H1 (cell line): ENCODE data around the gene COPS2. TPM values are rescaled to one million over a fixed set of nuclear protein-coding genes. Genes with fewer than 3 reads are reported as not detected.

Source experiments
- EGR1 ChIP-seq: IDR thresholded peaks from 2 replicates; pipeline ENCODE4 v1.6.1; 2011; ENCODE audit warnings: low read depth, low read length, borderline replicate concordance
- EP300 ChIP-seq, 2 experiments: IDR thresholded peaks; 1 replicate in 1 of 2; 2 replicates in 1 of 2; pipeline ENCODE4 v1.6.1; 2011 to 2012; ENCODE audit warnings: low read depth in 2 of 2, low read length in 2 of 2, mild to moderate bottlenecking in 2 of 2, borderline replicate concordance in 1 of 2, inconsistent platforms in 1 of 2, moderate library complexity in 1 of 2
- JUN ChIP-seq: IDR thresholded peaks from 2 replicates; pipeline ENCODE4 v1.6.1; 2011; ENCODE audit warnings: low read depth, mild to moderate bottlenecking, improper control_type of control experiment, low read length
- POU5F1 ChIP-seq: IDR thresholded peaks from 2 replicates; pipeline ENCODE4 v1.6.1; 2011; ENCODE audit warnings: low read depth, mild to moderate bottlenecking, low read length, moderate library complexity
- polyA plus RNA-seq, 7 experiments: library from polyadenylated mRNA; depleted of rRNA in 3 of 7; stranded (reverse) in 5 of 7; unstranded in 2 of 7; fragments of >200 nt in 5 of 7; fragments of 200-250 nt in 2 of 7; gene quantifications; 1 replicate in 5 of 7; 2 replicates in 1 of 7; 4 replicates in 1 of 7; pipeline versions ENCODE4 v1.2.1 to v1.2.3, GENCODE V29; 2011 to 2013; ENCODE audit warnings: missing spikeins in 2 of 7, mixed read lengths in 2 of 7
- total RNA-seq: library from RNA; stranded (reverse); fragmentation: NEBNext Ultra II Directional; extraction: Animal tissue kit (Norgen Biotek cat#: 25700); gene quantifications from 2 replicates; pipeline ENCODE4 v1.2.1, GENCODE V29; 2021
- TF ChIP-seq, protein P1 (sequence below), 3 experiments: IDR thresholded peaks; 1 replicate in 2 of 3; 2 replicates in 1 of 3; pipeline versions ENCODE4 v1.5.1 to v1.6.1; 2011; ENCODE audit warnings: low read length in 3 of 3, mild to moderate bottlenecking in 3 of 3, inconsistent platforms in 2 of 3, low read depth in 1 of 3, moderate library complexity in 1 of 3; ENCODE audit not compliant: insufficient read depth in 1 of 3; ENCODE audit errors: control extremely low read depth in 1 of 3

Gene COPS2
- total and polyA plus RNA-seq, 2 of the 8 experiments (the other 6 are each of a cell fraction or from before 2014, with no cell fraction given) = 17.7 to 85.1 TPM

DNA sequence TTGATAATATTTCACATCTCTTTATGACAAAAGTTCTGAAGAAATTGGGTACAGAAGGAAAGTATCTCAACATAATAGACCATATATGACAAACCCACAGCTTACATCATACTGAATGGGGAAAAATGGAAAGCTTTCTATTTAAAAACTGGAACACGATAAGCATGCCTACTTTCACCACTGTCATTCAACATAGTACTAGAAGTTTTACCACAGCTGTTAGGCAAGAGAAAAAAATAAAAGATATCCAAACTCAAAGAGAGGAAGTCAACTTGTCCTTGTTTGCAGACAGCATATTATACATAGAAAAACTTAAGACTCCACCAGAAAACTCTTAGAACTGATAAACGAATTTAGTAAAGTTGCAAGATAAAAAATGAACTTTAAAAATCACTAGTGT lies 40.3 kb downstream of the COPS2 start (continued):
- TF ChIP-seq EGR1 (no peak), JUN (no peak), POU5F1 (no peak), EP300 (IDR thresholded peaks at IDR 0.05; ENCODE audit: borderline replicate concordance in 1 of 2, low read depth in 2 of 2, low read length in 2 of 2) (no peak)
- TF ChIP-seq, protein P1, sequence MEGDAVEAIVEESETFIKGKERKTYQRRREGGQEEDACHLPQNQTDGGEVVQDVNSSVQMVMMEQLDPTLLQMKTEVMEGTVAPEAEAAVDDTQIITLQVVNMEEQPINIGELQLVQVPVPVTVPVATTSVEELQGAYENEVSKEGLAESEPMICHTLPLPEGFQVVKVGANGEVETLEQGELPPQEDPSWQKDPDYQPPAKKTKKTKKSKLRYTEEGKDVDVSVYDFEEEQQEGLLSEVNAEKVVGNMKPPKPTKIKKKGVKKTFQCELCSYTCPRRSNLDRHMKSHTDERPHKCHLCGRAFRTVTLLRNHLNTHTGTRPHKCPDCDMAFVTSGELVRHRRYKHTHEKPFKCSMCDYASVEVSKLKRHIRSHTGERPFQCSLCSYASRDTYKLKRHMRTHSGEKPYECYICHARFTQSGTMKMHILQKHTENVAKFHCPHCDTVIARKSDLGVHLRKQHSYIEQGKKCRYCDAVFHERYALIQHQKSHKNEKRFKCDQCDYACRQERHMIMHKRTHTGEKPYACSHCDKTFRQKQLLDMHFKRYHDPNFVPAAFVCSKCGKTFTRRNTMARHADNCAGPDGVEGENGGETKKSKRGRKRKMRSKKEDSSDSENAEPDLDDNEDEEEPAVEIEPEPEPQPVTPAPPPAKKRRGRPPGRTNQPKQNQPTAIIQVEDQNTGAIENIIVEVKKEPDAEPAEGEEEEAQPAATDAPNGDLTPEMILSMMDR (IDR thresholded peaks at IDR 0.05; ENCODE audit: control extremely low read depth in 1 of 3, insufficient read depth in 1 of 3, low read depth in 1 of 3, low read length in 3 of 3) = no peak
